K562 (cell line): Measurements from ENCODE around the gene NECTIN2. TPM values are rescaled to one million over a fixed set of nuclear protein-coding genes. Genes with fewer than 3 reads are reported as not detected.
A peak's percentile ranks its signal among the peaks of the same experiment; 100 is the strongest.

Experiments
- CTBP1 ChIP-seq: fragments of 450-650 bp; IDR thresholded peaks from 2 replicates; pipeline ENCODE4 v1.6.1; 2016; ENCODE audit warnings: borderline replicate concordance
- FOXP1 ChIP-seq: sonication (generic); formaldehyde crosslinking; IDR thresholded peaks from 2 replicates; pipeline ENCODE4 v1.8.0; 2022; ENCODE audit warnings: mild to moderate bottlenecking, missing genetic modification reagents
- KDM1A ChIP-seq, 2 experiments: fragments of 450-650 bp; IDR thresholded peaks; 2 replicates each; pipeline ENCODE4 v1.6.1; 2016; ENCODE audit warnings: mild to moderate bottlenecking in 2 of 2
- MEIS2 ChIP-seq: fragments of 450-650 bp; IDR thresholded peaks from 2 replicates; pipeline ENCODE4 v1.6.1; 2014; ENCODE audit warnings: mild to moderate bottlenecking; ENCODE audit not compliant: partially characterized antibody
- PTTG1 ChIP-seq: fragments of 450-650 bp; IDR thresholded peaks from 2 replicates; pipeline ENCODE4 v1.6.1; 2016; ENCODE audit warnings: low read depth, mild to moderate bottlenecking, missing genetic modification characterization, missing compliant biosample characterization
- SAP30 ChIP-seq: fragments of 200-600 bp; sonication (generic); IDR thresholded peaks from 2 replicates; pipeline ENCODE4 v1.6.1; 2012; ENCODE audit warnings: borderline replicate concordance, low read depth, mild to moderate bottlenecking, moderate library complexity, low read length, control low read depth, inconsistent platforms; ENCODE audit not compliant: insufficient read depth, poor library complexity, severe bottlenecking
- SMARCB1 ChIP-seq: IDR thresholded peaks from 2 replicates; pipeline ENCODE4 v1.6.1; 2011; ENCODE audit warnings: improper control_type of control experiment, low read depth; ENCODE audit not compliant: insufficient read length
- SP1 ChIP-seq: sonication (generic); formaldehyde crosslinking; IDR thresholded peaks from 2 replicates; pipeline ENCODE4 v1.8.1; 2022; ENCODE audit warnings: mild to moderate bottlenecking, missing genetic modification reagents
- TGIF2 ChIP-seq: sonication (generic); formaldehyde crosslinking; IDR thresholded peaks from 2 replicates; pipeline ENCODE4 v1.8.1; 2022; ENCODE audit warnings: mild to moderate bottlenecking, missing genetic modification reagents, moderate library complexity
- ZBED1 ChIP-seq: IDR thresholded peaks from 2 replicates; pipeline ENCODE4 v1.6.1; 2014
- polyA plus RNA-seq, 8 experiments: library from polyadenylated mRNA; depleted of rRNA in 4 of 8; stranded (reverse) in 5 of 8; unstranded in 3 of 8; fragments of >200 nt; fragmentation: Nextera tagmentation in 2 of 8; fragmentation: Illumina TruSeq in 1 of 8; extraction: Ambion mirVana in 2 of 8; extraction: Trizol in 1 of 8; gene quantifications; 2 replicates each; pipeline versions ENCODE4 v1.2.1 to v1.2.3, GENCODE V29; 2011 to 2014; ENCODE audit warnings: inconsistent platforms in 1 of 8, missing spikeins in 1 of 8
- total RNA-seq, 7 experiments: library from RNA; depleted of rRNA in 6 of 7; stranded (reverse); fragments of >200 nt in 6 of 7; fragmentation: Illumina TruSeq in 2 of 7; extraction: Trizol in 2 of 7; gene quantifications; 2 replicates each; pipeline versions ENCODE4 v1.2.1 to v1.2.3, GENCODE V29; 2011 to 2021; ENCODE audit warnings: low replicate concordance in 1 of 7
- TF ChIP-seq, protein P1 (sequence below): fragments of 450-650 bp; IDR thresholded peaks from one replicate; pipeline ENCODE4 v1.6.1; 2018; ENCODE audit warnings: mild to moderate bottlenecking, moderate library complexity; ENCODE audit not compliant: partially characterized antibody
- TF ChIP-seq, protein P2 (sequence below), 2 experiments: IDR thresholded peaks in 1 of 2; conservative IDR thresholded peaks in 1 of 2; 2 replicates each; pipeline ENCODE4 v1.6.1; 2016; ENCODE audit warnings: low read depth in 2 of 2, mild to moderate bottlenecking in 1 of 2, missing compliant biosample characterization in 1 of 2, missing genetic modification characterization in 1 of 2, moderate library complexity in 1 of 2
- TF ChIP-seq, protein P3 (sequence below): IDR thresholded peaks from 2 replicates; pipeline ENCODE4 v1.6.1; 2016; ENCODE audit warnings: missing genetic modification characterization, missing compliant biosample characterization
- TF ChIP-seq, protein P4 (sequence below): sonication (generic); formaldehyde crosslinking; IDR thresholded peaks from 2 replicates; pipeline ENCODE4 v1.8.0; 2022; ENCODE audit warnings: mild to moderate bottlenecking, low read depth, missing genetic modification reagents
- TF ChIP-seq, protein P5 (sequence below): sonication (generic); formaldehyde crosslinking; IDR thresholded peaks from 2 replicates; pipeline ENCODE4 v1.8.0; 2022; ENCODE audit warnings: missing genetic modification reagents, mild to moderate bottlenecking, borderline replicate concordance

The NECTIN2 gene
- total and polyA plus RNA-seq, 9 of the 15 experiments (the other 6 are each of a cell fraction or from before 2014, with no cell fraction given) = 3.9 to 94.9 (median 34.9) TPM

DNA sequence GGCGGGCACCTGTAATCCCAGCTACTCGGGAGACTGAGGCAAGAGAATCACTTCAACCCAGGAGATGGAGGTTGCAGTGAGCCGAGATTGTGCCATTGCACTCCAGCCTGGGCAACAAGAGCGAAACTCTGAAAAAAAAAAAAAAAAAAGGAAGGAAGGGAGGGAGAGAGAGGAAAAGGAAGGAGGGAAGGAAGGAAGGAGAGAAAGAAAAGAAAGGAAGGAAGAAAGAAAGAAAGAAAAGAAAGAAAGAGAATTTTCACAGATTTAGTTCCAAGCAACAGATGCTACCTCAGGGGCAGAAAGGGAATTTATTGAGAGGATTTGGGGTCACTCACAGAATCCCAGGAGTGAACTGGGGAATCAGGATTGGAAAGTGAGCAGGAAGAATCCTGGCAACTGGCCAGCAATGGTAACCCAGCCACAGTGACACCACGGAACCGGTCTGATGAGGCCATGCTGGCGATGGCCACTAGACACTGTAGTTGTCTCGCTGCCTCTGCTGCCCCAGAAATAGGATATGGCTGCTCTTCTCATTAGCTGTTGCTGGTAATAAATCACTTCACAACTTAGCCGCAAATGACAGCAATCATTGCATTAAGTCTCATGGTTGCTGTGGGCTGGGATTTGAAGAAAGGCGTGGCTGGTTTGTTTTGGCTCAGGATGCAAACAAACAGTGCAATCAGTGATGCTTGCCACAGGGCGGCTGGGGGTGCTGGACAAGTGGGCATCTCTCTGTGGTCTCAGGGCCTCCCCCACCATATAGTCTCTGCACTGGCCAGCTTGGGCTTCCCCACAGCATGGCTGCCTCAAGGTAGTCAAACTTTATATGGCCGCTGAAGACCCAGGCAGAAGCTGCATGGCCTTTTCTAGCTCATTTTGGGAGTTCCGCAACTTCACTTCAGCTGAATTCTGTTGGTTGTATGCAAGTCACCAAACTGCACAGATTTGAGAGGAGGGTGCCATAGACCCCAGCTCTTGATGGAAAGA lies 42.4 kb upstream of the NECTIN2 start (continued):
- TF ChIP-seq, protein P1, sequence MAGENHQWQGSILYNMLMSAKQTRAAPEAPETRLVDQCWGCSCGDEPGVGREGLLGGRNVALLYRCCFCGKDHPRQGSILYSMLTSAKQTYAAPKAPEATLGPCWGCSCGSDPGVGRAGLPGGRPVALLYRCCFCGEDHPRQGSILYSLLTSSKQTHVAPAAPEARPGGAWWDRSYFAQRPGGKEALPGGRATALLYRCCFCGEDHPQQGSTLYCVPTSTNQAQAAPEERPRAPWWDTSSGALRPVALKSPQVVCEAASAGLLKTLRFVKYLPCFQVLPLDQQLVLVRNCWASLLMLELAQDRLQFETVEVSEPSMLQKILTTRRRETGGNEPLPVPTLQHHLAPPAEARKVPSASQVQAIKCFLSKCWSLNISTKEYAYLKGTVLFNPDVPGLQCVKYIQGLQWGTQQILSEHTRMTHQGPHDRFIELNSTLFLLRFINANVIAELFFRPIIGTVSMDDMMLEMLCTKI = no peak
- TF ChIP-seq, protein P2, sequence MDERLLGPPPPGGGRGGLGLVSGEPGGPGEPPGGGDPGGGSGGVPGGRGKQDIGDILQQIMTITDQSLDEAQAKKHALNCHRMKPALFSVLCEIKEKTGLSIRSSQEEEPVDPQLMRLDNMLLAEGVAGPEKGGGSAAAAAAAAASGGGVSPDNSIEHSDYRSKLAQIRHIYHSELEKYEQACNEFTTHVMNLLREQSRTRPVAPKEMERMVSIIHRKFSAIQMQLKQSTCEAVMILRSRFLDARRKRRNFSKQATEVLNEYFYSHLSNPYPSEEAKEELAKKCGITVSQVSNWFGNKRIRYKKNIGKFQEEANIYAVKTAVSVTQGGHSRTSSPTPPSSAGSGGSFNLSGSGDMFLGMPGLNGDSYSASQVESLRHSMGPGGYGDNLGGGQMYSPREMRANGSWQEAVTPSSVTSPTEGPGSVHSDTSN (CRISPR knock-in tag; IDR thresholded peaks at IDR 0.05; ENCODE audit: low read depth) = no peak
- TF ChIP-seq, protein P2 (tag; conservative IDR thresholded peaks at IDR 0.05; ENCODE audit: low read depth) = peak; percentile 81; the same call in 1 of the 2 replicates
- TF ChIP-seq SAP30 (no peak), FOXP1 (CRISPR knock-in tag) (no peak), SP1 (CRISPR knock-in tag) (no peak), PTTG1 (tag) (no peak), TGIF2 (CRISPR knock-in tag) (no peak), CTBP1 (no peak), KDM1A (IDR thresholded peaks at IDR 0.05) (peak; percentile 51 to 72; a peak in 3 of 4 replicates), MEIS2 (peak; percentile 93), SMARCB1 (no peak), ZBED1 (no peak)
- TF ChIP-seq, protein P3, sequence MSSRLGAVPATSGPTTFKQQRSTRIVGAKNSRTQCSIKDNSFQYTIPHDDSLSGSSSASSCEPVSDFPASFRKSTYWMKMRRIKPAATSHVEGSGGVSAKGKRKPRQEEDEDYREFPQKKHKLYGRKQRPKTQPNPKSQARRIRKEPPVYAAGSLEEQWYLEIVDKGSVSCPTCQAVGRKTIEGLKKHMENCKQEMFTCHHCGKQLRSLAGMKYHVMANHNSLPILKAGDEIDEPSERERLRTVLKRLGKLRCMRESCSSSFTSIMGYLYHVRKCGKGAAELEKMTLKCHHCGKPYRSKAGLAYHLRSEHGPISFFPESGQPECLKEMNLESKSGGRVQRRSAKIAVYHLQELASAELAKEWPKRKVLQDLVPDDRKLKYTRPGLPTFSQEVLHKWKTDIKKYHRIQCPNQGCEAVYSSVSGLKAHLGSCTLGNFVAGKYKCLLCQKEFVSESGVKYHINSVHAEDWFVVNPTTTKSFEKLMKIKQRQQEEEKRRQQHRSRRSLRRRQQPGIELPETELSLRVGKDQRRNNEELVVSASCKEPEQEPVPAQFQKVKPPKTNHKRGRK (tag) = peak; percentile 85
- TF ChIP-seq, protein P4, sequence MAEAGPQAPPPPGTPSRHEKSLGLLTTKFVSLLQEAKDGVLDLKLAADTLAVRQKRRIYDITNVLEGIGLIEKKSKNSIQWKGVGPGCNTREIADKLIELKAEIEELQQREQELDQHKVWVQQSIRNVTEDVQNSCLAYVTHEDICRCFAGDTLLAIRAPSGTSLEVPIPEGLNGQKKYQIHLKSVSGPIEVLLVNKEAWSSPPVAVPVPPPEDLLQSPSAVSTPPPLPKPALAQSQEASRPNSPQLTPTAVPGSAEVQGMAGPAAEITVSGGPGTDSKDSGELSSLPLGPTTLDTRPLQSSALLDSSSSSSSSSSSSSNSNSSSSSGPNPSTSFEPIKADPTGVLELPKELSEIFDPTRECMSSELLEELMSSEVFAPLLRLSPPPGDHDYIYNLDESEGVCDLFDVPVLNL = no peak
- TF ChIP-seq, protein P5, sequence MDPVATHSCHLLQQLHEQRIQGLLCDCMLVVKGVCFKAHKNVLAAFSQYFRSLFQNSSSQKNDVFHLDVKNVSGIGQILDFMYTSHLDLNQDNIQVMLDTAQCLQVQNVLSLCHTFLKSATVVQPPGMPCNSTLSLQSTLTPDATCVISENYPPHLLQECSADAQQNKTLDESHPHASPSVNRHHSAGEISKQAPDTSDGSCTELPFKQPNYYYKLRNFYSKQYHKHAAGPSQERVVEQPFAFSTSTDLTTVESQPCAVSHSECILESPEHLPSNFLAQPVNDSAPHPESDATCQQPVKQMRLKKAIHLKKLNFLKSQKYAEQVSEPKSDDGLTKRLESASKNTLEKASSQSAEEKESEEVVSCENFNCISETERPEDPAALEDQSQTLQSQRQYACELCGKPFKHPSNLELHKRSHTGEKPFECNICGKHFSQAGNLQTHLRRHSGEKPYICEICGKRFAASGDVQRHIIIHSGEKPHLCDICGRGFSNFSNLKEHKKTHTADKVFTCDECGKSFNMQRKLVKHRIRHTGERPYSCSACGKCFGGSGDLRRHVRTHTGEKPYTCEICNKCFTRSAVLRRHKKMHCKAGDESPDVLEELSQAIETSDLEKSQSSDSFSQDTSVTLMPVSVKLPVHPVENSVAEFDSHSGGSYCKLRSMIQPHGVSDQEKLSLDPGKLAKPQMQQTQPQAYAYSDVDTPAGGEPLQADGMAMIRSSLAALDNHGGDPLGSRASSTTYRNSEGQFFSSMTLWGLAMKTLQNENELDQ = no peak
